Measurements from ENCODE around the gene REM2.

DNA sequence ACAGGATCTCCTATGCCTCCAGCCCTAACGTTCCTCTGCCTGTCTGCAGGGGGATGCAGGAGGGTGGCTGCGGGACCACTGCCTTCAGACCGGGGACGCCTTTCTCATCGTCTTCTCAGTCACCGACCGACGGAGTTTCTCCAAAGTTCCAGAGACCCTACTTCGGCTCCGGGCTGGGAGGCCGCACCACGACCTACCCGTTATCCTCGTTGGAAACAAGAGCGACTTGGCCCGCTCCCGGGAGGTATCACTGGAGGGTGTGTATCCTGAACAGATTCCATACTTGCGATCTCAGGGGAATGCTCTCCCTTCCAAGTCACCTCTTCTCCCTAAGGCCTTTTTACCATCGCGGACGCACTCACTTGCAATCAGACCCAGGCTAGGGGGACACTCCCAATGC lies 3.0 kb downstream of the REM2 start:
- TF ChIP-seq, protein P1, sequence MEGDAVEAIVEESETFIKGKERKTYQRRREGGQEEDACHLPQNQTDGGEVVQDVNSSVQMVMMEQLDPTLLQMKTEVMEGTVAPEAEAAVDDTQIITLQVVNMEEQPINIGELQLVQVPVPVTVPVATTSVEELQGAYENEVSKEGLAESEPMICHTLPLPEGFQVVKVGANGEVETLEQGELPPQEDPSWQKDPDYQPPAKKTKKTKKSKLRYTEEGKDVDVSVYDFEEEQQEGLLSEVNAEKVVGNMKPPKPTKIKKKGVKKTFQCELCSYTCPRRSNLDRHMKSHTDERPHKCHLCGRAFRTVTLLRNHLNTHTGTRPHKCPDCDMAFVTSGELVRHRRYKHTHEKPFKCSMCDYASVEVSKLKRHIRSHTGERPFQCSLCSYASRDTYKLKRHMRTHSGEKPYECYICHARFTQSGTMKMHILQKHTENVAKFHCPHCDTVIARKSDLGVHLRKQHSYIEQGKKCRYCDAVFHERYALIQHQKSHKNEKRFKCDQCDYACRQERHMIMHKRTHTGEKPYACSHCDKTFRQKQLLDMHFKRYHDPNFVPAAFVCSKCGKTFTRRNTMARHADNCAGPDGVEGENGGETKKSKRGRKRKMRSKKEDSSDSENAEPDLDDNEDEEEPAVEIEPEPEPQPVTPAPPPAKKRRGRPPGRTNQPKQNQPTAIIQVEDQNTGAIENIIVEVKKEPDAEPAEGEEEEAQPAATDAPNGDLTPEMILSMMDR (IDR thresholded peaks at IDR 0.05; ENCODE audit: insufficient read depth, low read length) = no peak
- TF ChIP-seq POLR2AphosphoS5 (IDR thresholded peaks at IDR 0.05; ENCODE audit: low read depth) (no peak), REST (IDR thresholded peaks at IDR 0.05; ENCODE audit: insufficient replicate concordance, low read depth) (no peak), SPI1 (IDR thresholded peaks at IDR 0.05; ENCODE audit: borderline replicate concordance, low read depth) (no peak), GABPA (IDR thresholded peaks at IDR 0.05; ENCODE audit: low read depth) (no peak)
